ENCODE data around the gene DPP6. TPM values are rescaled to one million over a fixed set of nuclear protein-coding genes. Genes with fewer than 3 reads are reported as not detected.

DPP6 gene
- total RNA-seq, 2 experiments from 2014 or later = not detected

DNA sequence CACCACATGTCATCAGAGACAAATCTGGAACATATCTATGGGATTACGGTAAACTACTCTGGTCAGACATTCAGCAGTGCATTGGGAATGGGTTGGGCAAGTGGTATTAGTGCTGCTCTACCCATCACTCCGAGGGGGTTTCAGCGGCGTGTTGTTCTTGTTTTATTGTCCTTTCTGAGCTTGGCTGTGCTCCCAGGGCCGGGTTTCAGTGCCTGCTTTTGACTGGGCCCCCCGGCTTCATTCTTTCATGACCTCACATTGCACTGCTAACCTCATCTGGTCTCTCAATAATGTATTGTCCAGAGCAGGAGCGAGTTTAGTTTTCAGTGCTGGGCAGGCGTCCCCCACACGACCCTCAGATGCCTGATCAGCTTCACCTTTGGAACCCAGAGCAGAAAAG, 586.1 kb downstream of the DPP6 start:
- no peak for TF ChIP-seq EZH2phosphoT487 (IDR thresholded peaks at IDR 0.05; ENCODE audit: borderline replicate concordance, low read depth, low read length)
- TF ChIP-seq, protein P1, sequence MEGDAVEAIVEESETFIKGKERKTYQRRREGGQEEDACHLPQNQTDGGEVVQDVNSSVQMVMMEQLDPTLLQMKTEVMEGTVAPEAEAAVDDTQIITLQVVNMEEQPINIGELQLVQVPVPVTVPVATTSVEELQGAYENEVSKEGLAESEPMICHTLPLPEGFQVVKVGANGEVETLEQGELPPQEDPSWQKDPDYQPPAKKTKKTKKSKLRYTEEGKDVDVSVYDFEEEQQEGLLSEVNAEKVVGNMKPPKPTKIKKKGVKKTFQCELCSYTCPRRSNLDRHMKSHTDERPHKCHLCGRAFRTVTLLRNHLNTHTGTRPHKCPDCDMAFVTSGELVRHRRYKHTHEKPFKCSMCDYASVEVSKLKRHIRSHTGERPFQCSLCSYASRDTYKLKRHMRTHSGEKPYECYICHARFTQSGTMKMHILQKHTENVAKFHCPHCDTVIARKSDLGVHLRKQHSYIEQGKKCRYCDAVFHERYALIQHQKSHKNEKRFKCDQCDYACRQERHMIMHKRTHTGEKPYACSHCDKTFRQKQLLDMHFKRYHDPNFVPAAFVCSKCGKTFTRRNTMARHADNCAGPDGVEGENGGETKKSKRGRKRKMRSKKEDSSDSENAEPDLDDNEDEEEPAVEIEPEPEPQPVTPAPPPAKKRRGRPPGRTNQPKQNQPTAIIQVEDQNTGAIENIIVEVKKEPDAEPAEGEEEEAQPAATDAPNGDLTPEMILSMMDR (conservative IDR thresholded peaks at IDR 0.05; ENCODE audit: low read length) = no peak
- intact Hi-C loops (cut with micrococcal nuclease; ENCODE audit: unreplicated experiment) = no loop called here
- no peaks in the 10 kb centered on the region for H3K9me3 ChIP-seq (ENCODE audit: low read length)
- H3K27ac ChIP-seq (ENCODE audit: low read depth, low read length, poor library complexity, severe bottlenecking) = no peak overlapping the region
- H3K4me3 ChIP-seq (ENCODE audit: low read depth, low read length, poor library complexity, severe bottlenecking) = no peak overlapping the region
- no TSS peak for BruUV-seq (replicated peaks)
- H3K9me2 ChIP-seq (ENCODE audit: insufficient read depth, low read length) = no peaks in the 10 kb centered on the region
- ChIA-PET CTCF (ENCODE audit: unreplicated experiment) (no interaction called here), POLR2A (no interaction called here)
- H4K20me1 ChIP-seq (ENCODE audit: insufficient read depth, low read length) = no peaks in the 10 kb centered on the region
- H2AFZ ChIP-seq (ENCODE audit: low read length) = no peak overlapping the region
- H3K4me2 ChIP-seq (ENCODE audit: low read length) = no peak overlapping the region
- no peak for DNase-seq (ENCODE audit: low spot score)
- no peaks in the 10 kb centered on the region for H3K36me3 ChIP-seq (ENCODE audit: insufficient read depth, low read length)
- no peaks in the 10 kb centered on the region for H3K79me2 ChIP-seq (ENCODE audit: insufficient read depth, low read depth, low read length)
- no peaks in the 10 kb centered on the region for H3K4me1 ChIP-seq (ENCODE audit: insufficient read depth, low read length, poor library complexity, severe bottlenecking)

- no TSS peak for BruUV-seq (replicated peaks)
- ChIA-PET CTCF (ENCODE audit: unreplicated experiment) (no interaction called here), POLR2A (interaction anchor here (0.6 to 1.5 kb wide), 2 partner anchors 13 to 147 kb away, joined by 3 to 5 read pairs; no protein-coding TSS in a partner anchor)
- Histone ChIP-seq H3K4me3 (ENCODE audit: low read depth, low read length, poor library complexity, severe bottlenecking) (no peak overlapping the region), H3K27ac (ENCODE audit: low read depth, low read length, poor library complexity, severe bottlenecking) (no peak overlapping the region), H3K4me2 (ENCODE audit: low read length) (no peak overlapping the region), H3K9me3 (ENCODE audit: low read length) (no peaks in the 10 kb centered on the region), H3K79me2 (ENCODE audit: insufficient read depth, low read depth, low read length) (no peaks in the 10 kb centered on the region), H3K36me3 (ENCODE audit: insufficient read depth, low read length) (no peaks in the 10 kb centered on the region), H3K4me1 (ENCODE audit: insufficient read depth, low read length, poor library complexity, severe bottlenecking) (no peaks in the 10 kb centered on the region), H4K20me1 (ENCODE audit: insufficient read depth, low read length) (no peaks in the 10 kb centered on the region), H2AFZ (ENCODE audit: low read length) (no peak overlapping the region), H3K9me2 (ENCODE audit: insufficient read depth, low read length) (no peaks in the 10 kb centered on the region)
- no peak for DNase-seq (ENCODE audit: low spot score)
- TF ChIP-seq, protein P1 (conservative IDR thresholded peaks at IDR 0.05; ENCODE audit: low read length) = peak; percentile 52
- no peak for TF ChIP-seq EZH2phosphoT487 (IDR thresholded peaks at IDR 0.05; ENCODE audit: borderline replicate concordance, low read depth, low read length)
- intact Hi-C loops (cut with micrococcal nuclease; ENCODE audit: unreplicated experiment) = no loop called here
Observed at GRCh38 chr7:154640266-154640865, 588.2 kb downstream of the DPP6 start.

GRCh38 chr7:154640917-154641316, 588.7 kb downstream of the DPP6 start:
- Histone ChIP-seq H3K4me1 (ENCODE audit: insufficient read depth, low read length, poor library complexity, severe bottlenecking) (no peaks in the 10 kb centered on the region), H3K79me2 (ENCODE audit: insufficient read depth, low read depth, low read length) (no peaks in the 10 kb centered on the region), H3K4me2 (ENCODE audit: low read length) (no peak overlapping the region), H2AFZ (ENCODE audit: low read length) (no peak overlapping the region), H3K4me3 (ENCODE audit: low read depth, low read length, poor library complexity, severe bottlenecking) (no peak overlapping the region), H3K9me3 (ENCODE audit: low read length) (no peaks in the 10 kb centered on the region), H3K36me3 (ENCODE audit: insufficient read depth, low read length) (no peaks in the 10 kb centered on the region), H3K9me2 (ENCODE audit: insufficient read depth, low read length) (no peaks in the 10 kb centered on the region), H3K27ac (ENCODE audit: low read depth, low read length, poor library complexity, severe bottlenecking) (no peak overlapping the region), H4K20me1 (ENCODE audit: insufficient read depth, low read length) (no peaks in the 10 kb centered on the region)
- ChIA-PET POLR2A (no interaction called here), CTCF (ENCODE audit: unreplicated experiment) (no interaction called here)
- no TSS peak for BruUV-seq (replicated peaks)
- TF ChIP-seq, protein P1 (conservative IDR thresholded peaks at IDR 0.05; ENCODE audit: low read length) = no peak
- TF ChIP-seq EZH2phosphoT487 (IDR thresholded peaks at IDR 0.05; ENCODE audit: borderline replicate concordance, low read depth, low read length) = no peak
- DNase-seq (ENCODE audit: low spot score) = no peak
- intact Hi-C loops (cut with micrococcal nuclease; ENCODE audit: unreplicated experiment) = no loop called here
